NCI-H2081 (cell line): Measurements from ENCODE around the gene PYGM.
A peak's percentile ranks its signal among the peaks of the same experiment; 100 is the strongest.

ENCODE experiments used
- DNase-seq, 2 experiments: peaks; one replicate each; lab custom pipeline; 2025; lab: John Stamatoyannopoulos, UW

The PYGM gene

GRCh38 chr11:64767344-64768299 lies 7.8 kb upstream of the PYGM start:
- DNase-seq: peak; percentile 11 to 12

DNA sequence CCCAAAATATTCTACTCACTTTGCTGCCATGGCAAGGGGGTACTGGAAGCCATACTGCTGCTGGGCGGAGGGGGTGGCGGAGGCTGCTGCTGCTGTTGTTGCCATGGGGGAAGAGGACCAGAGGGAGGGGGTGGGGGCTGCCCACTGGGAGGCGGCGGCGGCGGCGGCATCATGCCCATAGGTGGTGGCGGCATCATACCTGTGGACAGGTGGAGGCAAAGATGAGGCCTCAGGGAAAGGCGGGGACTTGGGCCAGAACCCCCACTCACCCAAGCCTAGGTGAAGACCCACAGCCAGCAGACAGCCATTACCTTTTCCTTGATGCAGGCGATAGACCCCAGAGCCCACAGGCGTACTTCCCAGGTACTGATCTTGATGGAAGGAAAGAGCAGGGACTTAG lies 7.1 kb upstream of the PYGM start:
- no peak for DNase-seq

- no peak for DNase-seq
These were observed 6.3 kb upstream of the PYGM start for GRCh38 chr11:64765851-64766665.

DNA sequence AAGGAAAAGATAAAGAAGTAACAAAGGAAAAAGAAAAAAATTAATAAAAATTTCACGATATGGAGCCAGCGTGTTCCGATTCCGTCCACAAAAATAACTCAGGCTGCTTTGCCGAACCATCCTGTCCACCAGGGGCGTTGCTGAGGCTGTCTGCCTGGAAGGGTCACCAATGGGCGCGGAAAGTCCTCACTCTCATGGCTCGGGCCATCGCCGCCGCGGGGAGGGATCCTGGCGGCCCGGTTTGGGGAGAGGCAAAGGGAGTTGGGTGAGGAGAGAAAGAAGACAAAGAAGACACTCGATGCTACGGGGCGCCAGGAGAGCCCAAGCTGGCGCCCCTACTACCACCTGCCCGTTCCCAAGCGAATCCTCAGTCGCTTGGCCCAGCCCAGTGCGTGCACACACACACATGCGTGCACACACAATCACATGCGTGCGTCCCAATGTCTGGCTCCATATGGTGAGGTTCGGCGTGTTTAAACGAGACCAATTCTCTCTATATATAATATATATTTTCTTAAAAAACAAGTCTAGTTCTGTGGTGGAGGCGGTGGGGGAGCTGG lies 5.6 kb upstream of the PYGM start:
- DNase-seq: no peak

DNA sequence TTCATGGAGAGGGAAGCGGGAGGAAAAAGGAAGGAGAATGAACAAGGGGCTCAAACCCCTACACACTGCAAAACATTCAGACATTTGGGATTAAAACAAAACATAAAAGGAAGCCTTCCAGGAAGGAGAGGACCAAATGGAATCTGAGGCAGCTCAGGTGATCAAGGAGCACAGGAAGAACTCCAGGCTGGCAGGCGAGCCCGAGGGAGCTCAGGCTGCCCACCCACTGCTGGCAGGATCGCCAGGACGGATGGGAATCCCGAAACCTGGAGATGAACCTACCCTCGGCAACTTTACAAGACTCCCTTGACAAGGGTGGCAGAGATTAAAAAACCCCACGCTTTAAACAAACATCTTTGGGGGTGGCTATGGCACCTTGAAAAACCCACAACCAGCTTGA lies 5.0 kb upstream of the PYGM start:
- no peak for DNase-seq

- no peak for DNase-seq
These were observed 4.4 kb upstream of the PYGM start for GRCh38 chr11:64764040-64764611.

DNA sequence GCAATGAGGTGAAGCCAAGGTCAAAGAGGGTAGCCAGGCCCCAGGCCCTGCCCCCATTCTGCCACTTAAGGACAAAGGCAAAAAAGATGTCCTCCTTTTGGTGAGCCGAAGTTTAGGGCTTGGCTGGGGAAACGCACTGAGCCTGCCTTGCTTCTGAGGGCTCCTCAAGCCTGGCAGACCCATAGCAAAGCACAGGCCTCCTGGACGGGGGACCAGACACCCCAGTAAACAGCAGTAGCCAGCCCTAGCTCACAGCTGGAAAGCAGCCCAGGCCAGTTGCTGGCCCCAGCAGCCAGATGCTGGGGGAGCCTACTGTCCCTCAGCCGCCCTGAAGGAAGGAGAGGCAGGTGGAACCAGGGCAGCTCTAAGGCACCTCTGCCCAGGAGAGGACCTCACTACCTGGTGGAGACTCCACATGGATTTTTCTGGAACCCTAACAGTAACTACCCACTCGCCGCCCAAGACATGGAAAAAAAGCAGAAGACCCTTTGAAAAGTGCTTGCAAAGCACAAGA lies 3.8 kb upstream of the PYGM start:
- no peak for DNase-seq

DNA sequence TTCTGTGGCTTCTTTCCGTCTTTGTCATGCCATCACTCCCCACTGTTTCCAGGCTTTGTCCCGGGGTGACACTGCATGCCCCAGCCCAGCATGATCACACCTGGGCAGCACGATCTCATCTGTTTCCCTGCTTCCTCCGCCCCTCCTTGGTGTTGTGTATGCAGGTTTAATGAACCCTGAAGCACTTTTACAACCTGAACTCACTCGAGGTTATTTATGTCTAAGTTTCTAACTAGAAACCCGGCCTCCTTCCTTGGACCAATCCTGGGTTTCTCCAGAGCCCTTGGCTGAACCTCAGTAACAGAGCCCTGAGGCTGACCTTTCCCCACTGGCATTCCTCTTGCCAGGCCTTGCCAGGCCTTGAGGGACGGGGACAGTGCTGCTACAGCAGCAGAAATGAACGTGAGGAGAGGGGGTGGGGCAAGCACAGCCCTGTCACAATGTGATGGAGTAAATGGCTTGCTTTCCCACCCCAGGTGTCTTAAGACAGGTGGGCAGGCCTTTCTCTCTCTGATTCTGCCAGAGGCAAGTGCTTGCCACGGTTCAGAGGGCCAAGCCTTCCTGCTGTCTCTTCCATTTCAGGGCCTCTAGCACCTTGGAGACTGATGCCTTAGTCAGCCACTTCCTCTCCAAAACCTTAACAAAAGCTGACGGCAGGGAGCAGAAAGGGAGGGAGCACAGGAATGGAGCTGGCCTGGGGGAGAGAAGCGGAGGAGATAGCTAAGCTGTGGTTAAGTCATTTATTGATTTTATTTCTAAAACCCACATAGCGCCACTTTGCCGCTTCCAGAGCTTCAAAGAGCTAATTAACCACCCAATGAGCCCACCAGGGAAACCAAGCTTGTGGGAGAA lies 3.1 kb upstream of the PYGM start:
- DNase-seq: peak; percentile 17 to 21

DNA sequence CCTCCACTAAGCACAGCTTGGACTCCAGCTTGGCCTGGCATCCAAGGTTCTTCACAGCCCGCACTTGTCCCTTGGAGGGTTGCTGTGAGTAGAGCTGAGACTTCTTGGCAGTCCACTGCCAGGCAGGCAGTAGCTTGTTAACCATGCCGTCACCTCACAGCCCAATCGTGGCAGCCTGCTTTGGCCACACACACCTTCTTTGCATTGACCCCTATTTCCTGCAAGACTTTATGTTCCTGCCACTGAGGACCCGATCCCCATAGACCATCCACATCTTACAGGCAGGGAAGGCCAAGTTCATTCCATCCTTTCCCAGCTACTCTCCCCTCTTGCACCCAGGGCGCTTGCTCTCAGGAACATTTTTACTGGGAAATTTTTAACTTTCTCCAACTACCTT lies 2.5 kb upstream of the PYGM start:
- no peak for DNase-seq

DNA sequence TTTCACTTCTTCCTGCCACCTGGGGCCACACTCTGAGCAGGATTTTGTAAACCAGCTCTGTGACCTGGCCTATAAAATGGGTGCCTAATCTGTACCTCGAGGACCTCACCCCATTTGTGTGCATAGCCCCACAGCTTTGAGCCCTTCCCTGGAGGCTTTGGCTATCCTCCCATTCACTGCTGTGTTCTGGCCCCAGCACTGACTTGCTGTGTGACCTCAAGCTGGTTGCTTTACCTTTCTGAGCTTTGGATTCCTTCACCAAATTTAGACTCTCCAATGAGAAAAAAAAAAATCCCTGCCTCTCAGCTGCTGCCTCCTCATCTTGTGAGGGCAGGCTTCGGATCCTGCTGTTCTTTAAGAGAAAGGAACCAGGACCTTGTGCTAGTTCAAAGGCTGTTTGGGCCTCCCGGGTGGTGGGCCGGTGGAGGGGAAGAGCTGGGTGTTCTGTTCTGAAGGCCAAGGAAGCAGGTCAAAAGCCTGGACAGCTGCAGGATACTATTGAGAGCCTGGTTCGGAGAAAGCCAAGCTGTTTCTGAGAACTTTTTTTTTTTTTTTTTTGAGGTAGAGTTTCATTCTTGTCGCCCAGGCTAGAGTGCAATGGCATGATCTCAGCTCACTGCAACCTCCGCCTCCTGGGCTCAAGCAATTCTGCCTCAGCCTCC lies 1.1 kb upstream of the PYGM start:
- no peak for DNase-seq

- DNase-seq: no peak
These were observed 548 bp downstream of the PYGM start for GRCh38 chr11:64759131-64759721.

GRCh38 chr11:64758330-64759079 lies 1.3 kb downstream of the PYGM start:
- DNase-seq: no peak

DNA sequence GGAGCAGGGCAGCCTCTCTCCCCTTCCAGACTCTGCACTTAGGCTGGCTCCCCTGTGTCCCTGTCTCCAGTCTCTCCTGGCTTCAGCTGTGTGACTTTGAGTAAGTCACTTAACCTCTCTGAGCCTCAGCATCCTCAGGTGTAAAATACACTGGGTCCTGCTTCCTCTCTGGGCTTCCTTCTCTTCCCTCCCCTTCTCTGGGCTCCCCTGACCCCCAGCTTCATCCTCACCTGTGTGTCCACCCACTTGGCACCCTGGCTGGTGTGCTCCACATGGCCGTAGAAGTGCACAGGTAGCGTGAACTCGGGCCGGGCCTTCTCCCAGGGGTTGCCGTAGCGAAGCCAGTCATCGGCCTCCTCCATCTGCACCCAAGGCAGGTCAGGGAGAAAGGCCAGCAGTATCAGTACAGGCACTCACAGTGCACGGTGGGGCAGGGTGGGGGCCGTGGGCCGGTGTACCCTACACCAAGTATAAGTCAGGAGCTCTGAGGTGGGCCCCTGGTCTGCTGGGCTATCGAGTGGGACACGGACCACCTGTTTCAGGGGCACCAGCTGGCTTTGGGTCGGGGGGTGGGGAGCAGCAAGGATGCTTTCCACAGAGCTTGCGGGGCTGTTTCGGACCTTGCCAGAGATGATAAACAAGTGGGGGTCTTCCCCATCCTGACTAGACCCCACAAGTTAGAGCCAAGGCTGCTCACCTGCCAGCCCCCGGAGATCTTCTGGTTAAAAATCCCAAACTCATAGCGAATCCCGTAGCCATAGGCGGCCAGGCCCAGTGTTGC lies 2.0 kb downstream of the PYGM start:
- DNase-seq: no peak

GRCh38 chr11:64755681-64756361 lies 4.0 kb downstream of the PYGM start:
- no peak for DNase-seq

DNA sequence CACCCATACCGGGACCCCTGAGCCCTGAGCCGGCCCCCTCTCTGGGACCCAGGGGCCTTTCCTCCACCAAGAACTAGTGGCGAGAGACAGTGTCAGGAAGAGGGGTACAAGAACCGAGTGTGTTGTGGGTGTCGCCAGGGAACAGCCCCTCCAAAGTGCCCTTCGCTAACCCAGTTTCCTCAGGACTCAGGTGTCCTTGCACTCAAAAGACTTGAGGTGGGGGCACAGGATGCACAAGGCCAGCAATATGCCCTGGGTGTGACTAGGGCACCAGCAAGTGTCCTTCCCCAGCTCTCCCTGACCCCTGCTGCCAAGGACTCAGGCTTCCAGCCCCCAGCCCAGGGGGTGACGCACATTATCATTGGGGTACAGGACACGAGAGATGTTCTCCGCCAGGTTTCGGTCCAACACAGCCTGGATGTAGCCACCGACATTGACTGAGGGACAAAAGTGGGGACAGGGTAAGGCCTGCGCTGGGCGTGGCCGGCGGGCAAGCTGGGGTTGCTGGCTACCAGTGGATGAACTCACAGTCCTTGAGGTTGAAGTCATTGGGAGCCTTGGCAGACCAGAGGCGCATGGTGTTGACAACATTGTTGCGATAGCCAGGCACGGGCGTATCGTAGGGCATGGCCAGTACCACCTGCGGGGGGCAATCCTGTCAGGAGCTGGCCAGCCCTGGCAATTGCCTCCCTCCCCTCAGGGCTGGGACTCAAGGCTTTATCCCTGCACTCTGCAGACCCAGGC lies 4.7 kb downstream of the PYGM start:
- no peak for DNase-seq

DNA sequence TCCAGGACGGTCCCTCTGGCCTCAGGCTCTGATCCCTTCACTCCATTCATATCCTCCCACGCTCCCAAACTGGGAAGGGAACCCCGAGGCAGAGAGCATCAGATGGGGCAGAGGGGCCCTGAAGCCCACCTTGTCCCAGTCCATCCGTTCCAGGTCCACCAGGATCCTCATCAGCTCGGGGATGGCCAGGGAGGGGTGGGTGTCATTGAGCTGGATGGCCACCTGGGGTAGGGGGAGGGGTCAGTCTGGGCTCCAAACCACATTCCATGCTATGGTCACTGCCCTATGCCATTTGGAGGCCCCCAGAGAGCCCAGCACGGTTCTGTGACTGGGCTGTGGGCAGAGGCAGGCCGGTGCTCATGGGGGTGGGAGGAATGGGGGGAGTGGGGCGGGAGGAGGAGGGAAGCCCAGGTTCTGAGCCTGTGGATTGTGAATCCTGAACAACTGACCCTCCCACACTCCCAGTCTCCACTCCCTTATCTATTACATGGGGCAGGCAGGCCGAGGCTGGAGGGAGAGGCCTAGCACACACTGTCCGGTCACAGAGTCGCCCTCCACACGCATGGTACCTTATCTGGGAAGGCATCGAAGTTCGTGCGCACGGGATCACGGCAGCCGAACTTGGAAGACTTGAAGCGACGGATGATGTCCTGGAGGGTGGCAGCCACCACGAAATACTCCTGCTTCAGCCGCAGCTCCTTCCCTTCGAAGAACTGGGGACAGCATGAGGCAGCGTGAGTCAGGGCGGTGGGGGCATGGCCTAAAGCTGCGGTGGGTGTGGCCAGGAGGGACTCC lies 5.5 kb downstream of the PYGM start:
- no peak for DNase-seq
